Left cardiac atrium (tissue), 4 donors: ENCODE measurements around the gene BTRC. TPM values are rescaled to one million over a fixed set of nuclear protein-coding genes. Genes with fewer than 3 reads are reported as not detected.
A peak's percentile ranks its signal among the peaks of the same experiment; 100 is the strongest.

Source experiments
- ATAC-seq, 2 donors: fragments of 200-7000 bp; cut with Tn5 transposase; one replicate each; pipeline ENCODE4 v1.9.1; 2020; ENCODE audit warnings: mild to moderate bottlenecking in 2 of 2, moderate library complexity in 2 of 2
- DNase-seq: peaks from one replicate; pipeline ENCODE4 v3.0.0-alpha.2; 2020
- intact Hi-C, 2 donors: fragments of 100-400 bp; cut with DNase I; formaldehyde crosslinking; loops; one replicate each; pipeline versions ENCODE4 v1.14.1 to v1.15.1; 2022 to 2023
- total RNA-seq, 2 donors: library from RNA; stranded (reverse); fragmentation: NEBNext Ultra II Directional; extraction: Animal tissue kit (Norgen Biotek cat#: 25700); gene quantifications; one replicate each; pipeline ENCODE4 v1.2.1, GENCODE V29; 2021
- donor health status: DM: no; HTN: yes; CAD: no.
- donor health status: DM: no; HTN: yes; CAD: no; lungs with severe emphysema.
- donor health status: DM: yes; HTN: yes; CAD: no.
- donor health status: Dilated cardiomyopathy.

Gene BTRC
- total RNA-seq, 2 donors from 2014 or later, result 26.0 to 26.4 TPM

- ATAC-seq, result no peak
- DNase-seq, result no peak
- intact Hi-C loops, result no loop called here
Measured at GRCh38 chr10:101425535-101425934, 71.6 kb downstream of the BTRC start.

- no peak for ATAC-seq
- intact Hi-C loops, result no loop called here
- no peak for DNase-seq
Measured at GRCh38 chr10:101428036-101428435, 74.1 kb downstream of the BTRC start.

GRCh38 chr10:101429423-101429822 is 75.5 kb downstream of the BTRC start:
- intact Hi-C loops, result no loop called here
- DNase-seq (no peak), ATAC-seq (no peak)

GRCh38 chr10:101436302-101436701 is 82.3 kb downstream of the BTRC start:
- ATAC-seq, result no peak
- intact Hi-C loops, result no loop called here

GRCh38 chr10:101438881-101439391 is 85.0 kb downstream of the BTRC start:
- no peak for DNase-seq
- ATAC-seq, result no peak
- intact Hi-C loops, result no loop called here

More at GRCh38 chr10:101436302-101436701, 82.3 kb downstream of the BTRC start:
- DNase-seq, result no peak

- intact Hi-C loops, result loop anchor here in 1 of 2 donors (5.0 kb wide), 1 partner anchor 139 kb away; no protein-coding TSS in a partner anchor
- peak; percentile 91 to 96 for ATAC-seq
- no peak for DNase-seq
Measured at GRCh38 chr10:101441541-101442455, 87.8 kb downstream of the BTRC start.

- intact Hi-C loops, result loop anchor here in 1 of 2 donors (5.0 kb wide), 1 partner anchor 140 kb away; no protein-coding TSS in a partner anchor
- ATAC-seq (no peak), DNase-seq (no peak)
Measured at GRCh38 chr10:101442456-101442800, 88.5 kb downstream of the BTRC start.

- intact Hi-C loops, result loop anchor here in 1 of 2 donors (5.0 kb wide), 1 partner anchor 142 kb away; no protein-coding TSS in a partner anchor
- ATAC-seq, result no peak
- DNase-seq, result no peak
Measured at GRCh38 chr10:101444058-101444898, 90.3 kb downstream of the BTRC start.

- intact Hi-C loops, result no loop called here
- no peak for DNase-seq
- ATAC-seq, result no peak
Measured at GRCh38 chr10:101446071-101446470, 92.1 kb downstream of the BTRC start.

- intact Hi-C loops, result no loop called here
- DNase-seq, result no peak
- peak; percentile 54 to 59 for ATAC-seq
Measured at GRCh38 chr10:101446947-101447346, 93.0 kb downstream of the BTRC start.

- intact Hi-C loops, result no loop called here
- ATAC-seq (no peak), DNase-seq (no peak)
Measured at GRCh38 chr10:101447477-101447876, 93.5 kb downstream of the BTRC start.

GRCh38 chr10:101450277-101451080 is 96.5 kb downstream of the BTRC start:
- DNase-seq (no peak), ATAC-seq (no peak)
- intact Hi-C loops, result no loop called here

GRCh38 chr10:101451261-101451660 is 97.3 kb downstream of the BTRC start:
- intact Hi-C loops, result no loop called here
- ATAC-seq, result no peak

GRCh38 chr10:101451667-101452069 is 97.7 kb downstream of the BTRC start:
- intact Hi-C loops, result no loop called here
- ATAC-seq, result no peak
- DNase-seq, result no peak

More at GRCh38 chr10:101451261-101451660, 97.3 kb downstream of the BTRC start:
- DNase-seq, result no peak

- intact Hi-C loops, result no loop called here
- ATAC-seq (no peak), DNase-seq (no peak)
Measured at GRCh38 chr10:101452176-101452575, 98.2 kb downstream of the BTRC start.

GRCh38 chr10:101452593-101452992 is 98.6 kb downstream of the BTRC start:
- no peak for DNase-seq
- intact Hi-C loops, result no loop called here
- ATAC-seq, result no peak

- DNase-seq (no peak), ATAC-seq (no peak)
- intact Hi-C loops, result no loop called here
Measured at GRCh38 chr10:101453318-101453717, 99.4 kb downstream of the BTRC start.

- DNase-seq (no peak), ATAC-seq (no peak)
- intact Hi-C loops, result no loop called here
Measured at GRCh38 chr10:101453791-101454718, 100.1 kb downstream of the BTRC start.
